Calu3 (cell line): Measurements from ENCODE around the gene WWOX. TPM values are rescaled to one million over a fixed set of nuclear protein-coding genes. Genes with fewer than 3 reads are reported as not detected.

Source experiments
- BruUV-seq: library from RNA; stranded (reverse); fragments of 400-500 nt; replicated peaks from 2 replicates; lab custom pipeline; 2021; lab: Mats Ljungman, UMichigan
- CTCF ChIA-PET: fragments of 300-600 bp; sonication (Branson Sonifier 250); formaldehyde crosslinking; loops from one replicate; lab custom pipeline; 2022; ENCODE audit warnings: antibody characterized with exemption; lab: Charles Lee
- DNase-seq: peaks from one replicate; pipeline ENCODE4 v3.0.0; 2022
- H3K27ac Mint-ChIP-seq: one replicate; pipeline ENCODE4 v1.8.0; 2022; ENCODE audit warnings: mixed read lengths; ENCODE audit not compliant: unreplicated experiment
- H3K27me3 Mint-ChIP-seq: one replicate; pipeline ENCODE4 v1.8.0; 2022; ENCODE audit warnings: mixed read lengths; ENCODE audit not compliant: unreplicated experiment
- H3K36me3 Mint-ChIP-seq: one replicate; pipeline ENCODE4 v1.8.0; 2022; ENCODE audit warnings: mild to moderate bottlenecking, moderate library complexity, mixed read lengths; ENCODE audit not compliant: insufficient read depth, unreplicated experiment
- H3K4me1 Mint-ChIP-seq: one replicate; pipeline ENCODE4 v1.8.0; 2022; ENCODE audit warnings: mild to moderate bottlenecking, low read depth, mixed read lengths; ENCODE audit not compliant: unreplicated experiment
- H3K4me3 Mint-ChIP-seq: one replicate; pipeline ENCODE4 v1.8.0; 2022; ENCODE audit warnings: mild to moderate bottlenecking, low read depth, moderate library complexity, mixed read lengths; ENCODE audit not compliant: unreplicated experiment
- H3K9me3 Mint-ChIP-seq: one replicate; pipeline ENCODE4 v1.8.0; 2022; ENCODE audit warnings: low read depth, mixed read lengths; ENCODE audit not compliant: unreplicated experiment
- CTCF ChIP-seq: fragments of 200-600 bp; IDR thresholded peaks from one replicate; pipeline ENCODE4 v1.8.0; 2022; ENCODE audit warnings: antibody characterized with exemption; ENCODE audit not compliant: unreplicated experiment
- intact Hi-C: fragments of 100-400 bp; cut with micrococcal nuclease; formaldehyde crosslinking; loops from one replicate; pipeline ENCODE4 v1.10.0; 2022; ENCODE audit not compliant: unreplicated experiment
- total RNA-seq: library from RNA; stranded (reverse); gene quantifications from 2 replicates; pipeline ENCODE4 v1.2.3, GENCODE V29; 2022

WWOX gene
- total RNA-seq, 1 experiment from 2014 or later: 33.5 TPM

GRCh38 chr16:78130083-78130608 is 30.7 kb downstream of the WWOX start:
- BruUV-seq: no TSS peak
- H3K27me3 Mint-ChIP-seq: no peaks in the 10 kb centered on the region
- CTCF ChIA-PET: no interaction called here
- no peaks in the 10 kb centered on the region for H3K36me3 Mint-ChIP-seq
- H3K9me3 Mint-ChIP-seq: peaks cover 3% of the 10 kb centered on the region
- DNase-seq: no peak
- no peaks in the 10 kb centered on the region for H3K4me1 Mint-ChIP-seq
- H3K4me3 Mint-ChIP-seq: no peak overlapping the region
- intact Hi-C loops: no loop called here
- no peak overlapping the region for H3K27ac Mint-ChIP-seq
- TF ChIP-seq CTCF: no peak

GRCh38 chr16:78130950-78131349 is 31.5 kb downstream of the WWOX start:
- no peak for TF ChIP-seq CTCF
- intact Hi-C loops: no loop called here
- no peaks in the 10 kb centered on the region for H3K4me1 Mint-ChIP-seq
- no TSS peak for BruUV-seq
- no peak overlapping the region for H3K27ac Mint-ChIP-seq
- no peak overlapping the region for H3K4me3 Mint-ChIP-seq
- no peak for DNase-seq
- H3K9me3 Mint-ChIP-seq: peaks cover 3% of the 10 kb centered on the region
- CTCF ChIA-PET: no interaction called here
- H3K36me3 Mint-ChIP-seq: no peaks in the 10 kb centered on the region
- H3K27me3 Mint-ChIP-seq: no peaks in the 10 kb centered on the region

GRCh38 chr16:78133919-78134318 is 34.5 kb downstream of the WWOX start:
- intact Hi-C loops: no loop called here
- Mint-ChIP-seq H3K4me1 (no peaks in the 10 kb centered on the region), H3K9me3 (peaks cover 3% of the 10 kb centered on the region), H3K27me3 (no peaks in the 10 kb centered on the region), H3K4me3 (no peak overlapping the region), H3K36me3 (no peaks in the 10 kb centered on the region), H3K27ac (no peak overlapping the region)
- no peak for DNase-seq
- CTCF ChIA-PET: interaction anchor here (1.0 kb wide), 1 partner anchor 182 kb away, joined by 3 read pairs; no protein-coding TSS in a partner anchor
- no TSS peak for BruUV-seq
- no peak for TF ChIP-seq CTCF

GRCh38 chr16:78134944-78135619 is 35.6 kb downstream of the WWOX start:
- CTCF ChIA-PET: interaction anchor here (0.6 kb wide), 2 partner anchors 227 to 1706 kb away, joined by 3 to 5 read pairs; no protein-coding TSS in a partner anchor
- Mint-ChIP-seq H3K4me1 (no peaks in the 10 kb centered on the region), H3K4me3 (no peak overlapping the region), H3K9me3 (peaks cover 2% of the 10 kb centered on the region), H3K36me3 (no peaks in the 10 kb centered on the region), H3K27ac (no peak overlapping the region), H3K27me3 (no peaks in the 10 kb centered on the region)
- no TSS peak for BruUV-seq
- DNase-seq: no peak
- intact Hi-C loops: no loop called here
- no peak for TF ChIP-seq CTCF
